ENCODE results near the gene RSPO4.

DNA sequence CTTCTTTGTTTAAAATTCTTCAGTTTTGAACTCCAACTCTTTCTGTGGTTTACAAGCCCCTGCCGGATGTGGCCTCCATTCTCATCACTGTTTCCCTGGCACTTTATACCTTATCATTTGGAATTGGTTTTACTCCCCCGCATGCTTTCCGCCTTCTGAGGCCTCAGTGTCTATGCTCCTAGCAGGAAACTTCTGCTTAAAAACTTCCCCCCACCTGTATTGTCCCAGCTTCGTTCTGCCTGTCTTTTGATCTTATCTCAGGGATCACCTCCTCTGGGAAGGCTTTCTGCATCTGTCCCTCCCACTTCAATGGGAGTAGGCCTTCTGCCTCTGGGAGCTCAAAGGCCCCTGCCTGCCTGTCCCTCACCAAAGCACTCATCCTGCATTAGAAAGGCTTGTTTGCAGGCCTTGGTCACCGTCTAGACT is 82.6 kb downstream of the RSPO4 start:
- TF ChIP-seq EZH2phosphoT487 (IDR thresholded peaks at IDR 0.05; ENCODE audit: low read length) (no peak), EZH2 (optimal IDR thresholded peaks at IDR 0.05; ENCODE audit: low read depth, low read length) (no peak)
- TF ChIP-seq, protein P1, sequence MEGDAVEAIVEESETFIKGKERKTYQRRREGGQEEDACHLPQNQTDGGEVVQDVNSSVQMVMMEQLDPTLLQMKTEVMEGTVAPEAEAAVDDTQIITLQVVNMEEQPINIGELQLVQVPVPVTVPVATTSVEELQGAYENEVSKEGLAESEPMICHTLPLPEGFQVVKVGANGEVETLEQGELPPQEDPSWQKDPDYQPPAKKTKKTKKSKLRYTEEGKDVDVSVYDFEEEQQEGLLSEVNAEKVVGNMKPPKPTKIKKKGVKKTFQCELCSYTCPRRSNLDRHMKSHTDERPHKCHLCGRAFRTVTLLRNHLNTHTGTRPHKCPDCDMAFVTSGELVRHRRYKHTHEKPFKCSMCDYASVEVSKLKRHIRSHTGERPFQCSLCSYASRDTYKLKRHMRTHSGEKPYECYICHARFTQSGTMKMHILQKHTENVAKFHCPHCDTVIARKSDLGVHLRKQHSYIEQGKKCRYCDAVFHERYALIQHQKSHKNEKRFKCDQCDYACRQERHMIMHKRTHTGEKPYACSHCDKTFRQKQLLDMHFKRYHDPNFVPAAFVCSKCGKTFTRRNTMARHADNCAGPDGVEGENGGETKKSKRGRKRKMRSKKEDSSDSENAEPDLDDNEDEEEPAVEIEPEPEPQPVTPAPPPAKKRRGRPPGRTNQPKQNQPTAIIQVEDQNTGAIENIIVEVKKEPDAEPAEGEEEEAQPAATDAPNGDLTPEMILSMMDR (IDR thresholded peaks at IDR 0.05; ENCODE audit: low read length) = no peak

Measured in MM.1S (cell line).